ENCODE data around the gene MAPK8IP3.

DNA sequence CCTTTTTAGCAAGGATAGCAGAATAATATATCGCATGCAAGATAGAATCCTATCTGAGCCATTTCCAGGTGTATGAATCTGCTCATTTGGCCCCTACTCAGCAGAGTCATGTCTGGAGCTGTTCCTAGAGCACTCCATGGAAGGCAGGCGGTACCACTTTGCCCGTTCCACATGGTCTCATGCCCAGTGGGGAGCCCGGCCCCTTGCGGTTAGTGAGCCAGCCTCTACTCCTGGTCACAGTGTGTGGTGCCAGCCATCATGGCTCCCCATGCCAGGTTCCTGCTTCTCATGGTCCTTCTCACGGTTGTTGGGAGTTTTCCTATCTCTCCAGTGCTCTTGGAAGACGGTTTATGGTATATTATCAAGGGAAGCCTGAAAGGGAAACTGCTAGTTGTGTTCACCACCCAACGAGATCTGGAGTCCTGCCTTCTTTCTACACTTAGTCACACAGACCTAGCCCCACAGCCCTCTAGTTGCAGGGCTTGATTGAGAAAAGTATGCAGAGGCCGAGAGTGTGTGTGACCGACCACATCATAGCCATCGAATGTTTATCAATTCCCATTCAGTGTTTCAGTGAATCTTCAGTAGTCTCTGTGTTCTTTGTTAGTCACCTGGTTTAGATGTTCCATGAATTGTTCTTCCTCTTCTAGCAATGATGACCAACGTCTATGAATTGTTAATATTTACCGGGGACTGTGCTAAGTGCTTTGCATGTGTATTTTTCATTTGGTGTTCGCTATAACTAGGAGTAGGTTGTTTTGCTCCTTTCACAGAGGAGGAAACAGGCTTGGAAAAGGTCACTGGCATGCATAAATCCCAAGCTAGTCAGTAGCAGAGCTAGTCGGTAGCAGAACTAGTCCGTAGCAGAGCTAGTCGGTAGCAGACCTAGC lies 18.3 kb upstream of the MAPK8IP3 start:
- TF ChIP-seq, protein P1, sequence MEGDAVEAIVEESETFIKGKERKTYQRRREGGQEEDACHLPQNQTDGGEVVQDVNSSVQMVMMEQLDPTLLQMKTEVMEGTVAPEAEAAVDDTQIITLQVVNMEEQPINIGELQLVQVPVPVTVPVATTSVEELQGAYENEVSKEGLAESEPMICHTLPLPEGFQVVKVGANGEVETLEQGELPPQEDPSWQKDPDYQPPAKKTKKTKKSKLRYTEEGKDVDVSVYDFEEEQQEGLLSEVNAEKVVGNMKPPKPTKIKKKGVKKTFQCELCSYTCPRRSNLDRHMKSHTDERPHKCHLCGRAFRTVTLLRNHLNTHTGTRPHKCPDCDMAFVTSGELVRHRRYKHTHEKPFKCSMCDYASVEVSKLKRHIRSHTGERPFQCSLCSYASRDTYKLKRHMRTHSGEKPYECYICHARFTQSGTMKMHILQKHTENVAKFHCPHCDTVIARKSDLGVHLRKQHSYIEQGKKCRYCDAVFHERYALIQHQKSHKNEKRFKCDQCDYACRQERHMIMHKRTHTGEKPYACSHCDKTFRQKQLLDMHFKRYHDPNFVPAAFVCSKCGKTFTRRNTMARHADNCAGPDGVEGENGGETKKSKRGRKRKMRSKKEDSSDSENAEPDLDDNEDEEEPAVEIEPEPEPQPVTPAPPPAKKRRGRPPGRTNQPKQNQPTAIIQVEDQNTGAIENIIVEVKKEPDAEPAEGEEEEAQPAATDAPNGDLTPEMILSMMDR (IDR thresholded peaks at IDR 0.05): no peak
- no peak for TF ChIP-seq ZFX (IDR thresholded peaks at IDR 0.05; ENCODE audit: borderline replicate concordance)

Data from 22Rv1 (cell line).